H9 (cell line): ENCODE data around the gene GUK1. TPM values are rescaled to one million over a fixed set of nuclear protein-coding genes. Genes with fewer than 3 reads are reported as not detected.

Experiments
- DNase-seq: peaks from one replicate; pipeline ENCODE4 v3.0.0-alpha.2; 2017
- H2AFZ ChIP-seq: one replicate; pipeline ENCODE4 v1.6.1; 2013; ENCODE audit warnings: mild to moderate bottlenecking, low read length, control low read depth, moderate library complexity
- H2AK5ac ChIP-seq: 2 replicates; pipeline ENCODE4 v1.6.1; 2013; ENCODE audit warnings: low read length, control low read depth, mixed read lengths; ENCODE audit not compliant: insufficient read length
- H2BK120ac ChIP-seq: one replicate; pipeline ENCODE4 v1.6.1; 2013; ENCODE audit warnings: low read depth, mild to moderate bottlenecking, low read length, control low read depth, inconsistent platforms; ENCODE audit not compliant: poor library complexity, severe bottlenecking
- H2BK12ac ChIP-seq: 2 replicates; pipeline ENCODE4 v1.6.1; 2013; ENCODE audit warnings: low read length, control low read depth, mixed read lengths, low read depth; ENCODE audit not compliant: insufficient read length
- H2BK15ac ChIP-seq: 2 replicates; pipeline ENCODE4 v1.6.1; 2013; ENCODE audit warnings: low read depth, low read length, control low read depth
- H2BK20ac ChIP-seq: one replicate; pipeline ENCODE4 v1.6.1; 2013; ENCODE audit warnings: low read depth, mild to moderate bottlenecking, low read length, control low read depth, inconsistent platforms; ENCODE audit not compliant: poor library complexity, severe bottlenecking
- H2BK5ac ChIP-seq: 2 replicates; pipeline ENCODE4 v1.6.1; 2013; ENCODE audit warnings: low read length, control low read depth, mixed read lengths; ENCODE audit not compliant: insufficient read length
- H3K14ac ChIP-seq: 2 replicates; pipeline ENCODE4 v1.6.1; 2013; ENCODE audit warnings: low read length, control low read depth; ENCODE audit not compliant: insufficient read depth
- H3K18ac ChIP-seq: 2 replicates; pipeline ENCODE4 v1.6.1; 2013; ENCODE audit warnings: low read depth, mild to moderate bottlenecking, mixed read lengths, low read length, control low read depth; ENCODE audit not compliant: insufficient read length
- H3K23ac ChIP-seq: 2 replicates; pipeline ENCODE4 v1.6.1; 2013; ENCODE audit warnings: low read length, control low read depth, mixed read lengths, low read depth; ENCODE audit not compliant: insufficient read length
- H3K23me2 ChIP-seq: 2 replicates; pipeline ENCODE4 v1.6.1; 2013; ENCODE audit warnings: low read depth, mild to moderate bottlenecking, mixed read lengths, low read length, control low read depth; ENCODE audit not compliant: insufficient read length, poor library complexity, severe bottlenecking
- H3K27ac ChIP-seq: 2 replicates; pipeline ENCODE4 v1.5.1; 2013; ENCODE audit warnings: low read length, control low read depth, mixed read lengths, low read depth; ENCODE audit not compliant: insufficient read length
- H3K27me3 ChIP-seq: 2 replicates; pipeline ENCODE4 v1.6.1; 2013; ENCODE audit warnings: low read length, control low read depth, inconsistent platforms; ENCODE audit not compliant: insufficient read depth
- H3K4ac ChIP-seq: 2 replicates; pipeline ENCODE4 v1.6.1; 2013; ENCODE audit warnings: low read depth, mild to moderate bottlenecking, control low read depth, inconsistent platforms, low read length, moderate library complexity
- H3K4me1 ChIP-seq: 2 replicates; pipeline ENCODE4 v1.6.1; 2013; ENCODE audit warnings: low read length, control low read depth, inconsistent platforms; ENCODE audit not compliant: insufficient read depth
- H3K4me2 ChIP-seq: 2 replicates; pipeline ENCODE4 v1.6.1; 2013; ENCODE audit warnings: low read length, control low read depth, mixed read lengths; ENCODE audit not compliant: insufficient read length, insufficient read depth
- H3K56ac ChIP-seq: 2 replicates; pipeline ENCODE4 v1.6.1; 2013; ENCODE audit warnings: low read depth, mild to moderate bottlenecking, mixed read lengths, low read length, control low read depth; ENCODE audit not compliant: insufficient read length
- H3K79me1 ChIP-seq: 2 replicates; pipeline ENCODE4 v1.6.1; 2013; ENCODE audit warnings: low read depth, mild to moderate bottlenecking, moderate library complexity, low read length, control low read depth, inconsistent platforms; ENCODE audit not compliant: insufficient read depth, poor library complexity, severe bottlenecking
- H3K79me2 ChIP-seq: 2 replicates; pipeline ENCODE4 v1.6.1; 2013; ENCODE audit warnings: low read length, control low read depth, inconsistent platforms; ENCODE audit not compliant: insufficient read depth
- H3K9ac ChIP-seq: 2 replicates; pipeline ENCODE4 v1.6.1; 2013; ENCODE audit warnings: low read length, control low read depth, mixed read lengths; ENCODE audit not compliant: insufficient read length; ENCODE audit errors: extremely low read depth
- H3K9me3 ChIP-seq: one replicate; pipeline ENCODE4 v1.6.1; 2013; ENCODE audit warnings: low read depth, low read length, inconsistent platforms; ENCODE audit not compliant: control insufficient read depth
- H3T11ph ChIP-seq: one replicate; pipeline ENCODE4 v1.6.1; 2013; ENCODE audit warnings: mild to moderate bottlenecking, low read length, control low read depth, inconsistent platforms
- H4K20me1 ChIP-seq: one replicate; pipeline ENCODE4 v1.6.1; 2013; ENCODE audit not compliant: control insufficient read depth, insufficient read length, insufficient read depth
- H4K5ac ChIP-seq: 2 replicates; pipeline ENCODE4 v1.6.1; 2013; ENCODE audit warnings: low read depth, mild to moderate bottlenecking, mixed read lengths, low read length, control low read depth; ENCODE audit not compliant: insufficient read length
- H4K8ac ChIP-seq: replicated peaks from 2 replicates; pipeline ENCODE4 v1.6.1; 2013; ENCODE audit warnings: low read length, control low read depth, mixed read lengths, low read depth; ENCODE audit not compliant: insufficient read length
- H4K91ac ChIP-seq: 2 replicates; pipeline ENCODE4 v1.6.1; 2013; ENCODE audit warnings: low read depth, mild to moderate bottlenecking, moderate library complexity, mixed read lengths, low read length, control low read depth; ENCODE audit not compliant: insufficient read length
- H3K27ac Mint-ChIP-seq, 3 experiments: 2 replicates in 2 of 3; 3 replicates in 1 of 3; pipeline ENCODE4 v1.8.0; 2020 to 2021; ENCODE audit warnings: mixed read lengths in 3 of 3, mild to moderate bottlenecking in 1 of 3, moderate library complexity in 1 of 3
- H3K27me3 Mint-ChIP-seq: 2 replicates; pipeline ENCODE4 v1.8.0; 2021; ENCODE audit warnings: low read depth, mild to moderate bottlenecking, moderate library complexity, mixed read lengths
- H3K36me3 Mint-ChIP-seq, 3 experiments: 2 replicates in 2 of 3; 3 replicates in 1 of 3; pipeline ENCODE4 v1.8.0; 2020 to 2021; ENCODE audit warnings: low read depth in 3 of 3, mixed read lengths in 3 of 3; ENCODE audit not compliant: insufficient read depth in 1 of 3
- H3K4me1 Mint-ChIP-seq, 2 experiments: 2 replicates each; pipeline ENCODE4 v1.8.0; 2020; ENCODE audit warnings: mixed read lengths in 2 of 2
- H3K4me3 Mint-ChIP-seq, 2 experiments: 2 replicates in 1 of 2; 3 replicates in 1 of 2; pipeline ENCODE4 v1.8.0; 2020 to 2021; ENCODE audit warnings: mild to moderate bottlenecking in 2 of 2, mixed read lengths in 2 of 2, moderate library complexity in 1 of 2
- H3K9me3 Mint-ChIP-seq, 2 experiments: 2 replicates in 1 of 2; 3 replicates in 1 of 2; pipeline ENCODE4 v1.8.0; 2020; ENCODE audit warnings: mild to moderate bottlenecking in 2 of 2, mixed read lengths in 2 of 2, moderate library complexity in 1 of 2
- WGBS: extraction: QIAGEN DNeasy Blood & Tissue Kit; methylation state at CpG from one replicate; pipeline ENCODE4 v1.1.7; 2013; ENCODE audit warnings: missing lambda C conversion rate, low lambda C conversion rate, mixed read lengths; ENCODE audit not compliant: insufficient read length; ENCODE audit errors: extremely low coverage; 5-methylcytosine and 5-hydroxymethylcytosine counted together
- total RNA-seq: library from RNA; stranded (reverse); gene quantifications from 2 replicates; pipeline ENCODE4 v1.2.1, GENCODE V29; 2021
- TF ChIP-seq, protein P1 (sequence below): fragments of 200-600 bp; sonication (generic); conservative IDR thresholded peaks from 3 replicates; pipeline ENCODE4 v1.8.0; 2021; ENCODE audit warnings: antibody characterized with exemption, mild to moderate bottlenecking

The GUK1 gene
- total RNA-seq, 1 experiment from 2014 or later = 88.2 TPM

- Histone ChIP-seq H2BK15ac (no peak overlapping the region), H2BK5ac (no peak overlapping the region), H3T11ph (no peak overlapping the region), H3K79me1 (no peaks in the 10 kb centered on the region), H3K27me3 (no peaks in the 10 kb centered on the region), H4K8ac (no peak overlapping the region), H3K23me2 (no peaks in the 10 kb centered on the region), H4K5ac (no peak overlapping the region), H2AK5ac (no peak overlapping the region), H3K9me3 (no peaks in the 10 kb centered on the region), H3K14ac (no peak overlapping the region), H2BK12ac (no peak overlapping the region), H3K9ac (no peak overlapping the region), H2BK20ac (no peak overlapping the region), H4K20me1 (no peaks in the 10 kb centered on the region), H4K91ac (no peak overlapping the region), H2AFZ (no peak overlapping the region), H3K18ac (no peak overlapping the region), H3K4ac (no peak overlapping the region), H2BK120ac (no peak overlapping the region), H3K79me2 (no peaks in the 10 kb centered on the region), H3K27ac (no peak overlapping the region), H3K56ac (no peak overlapping the region), H3K4me2 (no peak overlapping the region), H3K4me1 (no peaks in the 10 kb centered on the region), H3K23ac (no peak overlapping the region)
- Mint-ChIP-seq H3K36me3 (no peaks in the 10 kb centered on the region; a peak in 1 of 7 replicates), H3K9me3 (no peaks in the 10 kb centered on the region), H3K4me3 (no peak overlapping the region), H3K27ac (no peak overlapping the region), H3K4me1 (no peaks in the 10 kb centered on the region), H3K27me3 (no peaks in the 10 kb centered on the region; the same call in 1 of the 2 replicates)
- TF ChIP-seq, protein P1, sequence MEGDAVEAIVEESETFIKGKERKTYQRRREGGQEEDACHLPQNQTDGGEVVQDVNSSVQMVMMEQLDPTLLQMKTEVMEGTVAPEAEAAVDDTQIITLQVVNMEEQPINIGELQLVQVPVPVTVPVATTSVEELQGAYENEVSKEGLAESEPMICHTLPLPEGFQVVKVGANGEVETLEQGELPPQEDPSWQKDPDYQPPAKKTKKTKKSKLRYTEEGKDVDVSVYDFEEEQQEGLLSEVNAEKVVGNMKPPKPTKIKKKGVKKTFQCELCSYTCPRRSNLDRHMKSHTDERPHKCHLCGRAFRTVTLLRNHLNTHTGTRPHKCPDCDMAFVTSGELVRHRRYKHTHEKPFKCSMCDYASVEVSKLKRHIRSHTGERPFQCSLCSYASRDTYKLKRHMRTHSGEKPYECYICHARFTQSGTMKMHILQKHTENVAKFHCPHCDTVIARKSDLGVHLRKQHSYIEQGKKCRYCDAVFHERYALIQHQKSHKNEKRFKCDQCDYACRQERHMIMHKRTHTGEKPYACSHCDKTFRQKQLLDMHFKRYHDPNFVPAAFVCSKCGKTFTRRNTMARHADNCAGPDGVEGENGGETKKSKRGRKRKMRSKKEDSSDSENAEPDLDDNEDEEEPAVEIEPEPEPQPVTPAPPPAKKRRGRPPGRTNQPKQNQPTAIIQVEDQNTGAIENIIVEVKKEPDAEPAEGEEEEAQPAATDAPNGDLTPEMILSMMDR = no peak
- no CpG with 5 or more reads among the region's 9 CpGs for WGBS
- DNase-seq = no peak
Observed at GRCh38 chr1:228181645-228182034, 41.6 kb downstream of the GUK1 start.
